ENCODE data around the gene ZNF738. TPM values are rescaled to one million over a fixed set of nuclear protein-coding genes. Genes with fewer than 3 reads are reported as not detected.
"Not testable (repeated sequence)": the region's sequence is repeated elsewhere in the genome, so short reads cannot be mapped to it uniquely, and the experiment has no call there.

ZNF738 gene
- 5.7 TPM for total RNA-seq
- long read RNA-seq, partial matches to known transcripts, result 0 of 4 reads
- long read RNA-seq, other reads (novel, unspliced or antisense), result 4 of 4 reads

DNA sequence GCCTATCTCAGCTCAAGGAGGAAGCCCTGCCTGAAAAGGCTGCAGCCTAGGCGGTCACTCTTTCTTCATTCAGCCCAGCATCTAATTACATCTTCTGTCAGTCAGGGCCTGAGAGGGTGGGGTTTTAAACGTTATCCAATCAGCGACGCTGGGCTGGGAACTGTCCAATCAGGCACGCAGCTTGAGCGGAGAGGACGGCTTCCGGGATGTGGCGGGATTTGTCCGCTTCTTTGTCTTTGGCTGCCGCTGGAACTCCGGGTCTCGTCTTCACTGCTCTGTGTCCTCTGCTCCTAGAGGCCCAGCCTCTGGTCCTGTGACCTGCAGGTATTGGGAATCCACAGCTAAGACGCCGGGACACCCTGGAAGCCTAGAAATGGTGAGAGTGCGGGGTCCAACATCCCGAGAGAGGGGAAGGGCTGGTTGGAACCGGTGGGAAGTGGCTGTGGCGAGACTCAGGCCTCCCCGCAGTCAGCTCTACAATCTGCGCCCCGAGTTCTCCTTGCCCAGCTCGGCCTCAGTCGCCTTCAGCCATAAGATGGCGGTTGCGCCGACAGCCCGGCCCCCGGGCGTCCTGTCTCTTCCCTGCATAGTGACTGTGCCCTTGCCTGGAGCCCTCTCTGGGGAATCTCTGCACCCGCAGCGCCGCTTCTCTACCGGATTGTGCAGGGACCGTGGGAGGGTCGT is at the start of gene ZNF738:
ZNF738 (plus strand) TSS at position 233 of the 684 bp plus-strand sequence; CDS start at position 374, 141 bp downstream.
- peak; percentile 91 for DNase-seq
- H3K4me1 ChIP-seq, result no peaks in the 10 kb centered on the region
- H3K27ac ChIP-seq, result peak within 1 kb of the TSS; percentile 83
- peak within 1 kb of the TSS; percentile 70 for H3K4me3 ChIP-seq
- TF ChIP-seq, protein P1, sequence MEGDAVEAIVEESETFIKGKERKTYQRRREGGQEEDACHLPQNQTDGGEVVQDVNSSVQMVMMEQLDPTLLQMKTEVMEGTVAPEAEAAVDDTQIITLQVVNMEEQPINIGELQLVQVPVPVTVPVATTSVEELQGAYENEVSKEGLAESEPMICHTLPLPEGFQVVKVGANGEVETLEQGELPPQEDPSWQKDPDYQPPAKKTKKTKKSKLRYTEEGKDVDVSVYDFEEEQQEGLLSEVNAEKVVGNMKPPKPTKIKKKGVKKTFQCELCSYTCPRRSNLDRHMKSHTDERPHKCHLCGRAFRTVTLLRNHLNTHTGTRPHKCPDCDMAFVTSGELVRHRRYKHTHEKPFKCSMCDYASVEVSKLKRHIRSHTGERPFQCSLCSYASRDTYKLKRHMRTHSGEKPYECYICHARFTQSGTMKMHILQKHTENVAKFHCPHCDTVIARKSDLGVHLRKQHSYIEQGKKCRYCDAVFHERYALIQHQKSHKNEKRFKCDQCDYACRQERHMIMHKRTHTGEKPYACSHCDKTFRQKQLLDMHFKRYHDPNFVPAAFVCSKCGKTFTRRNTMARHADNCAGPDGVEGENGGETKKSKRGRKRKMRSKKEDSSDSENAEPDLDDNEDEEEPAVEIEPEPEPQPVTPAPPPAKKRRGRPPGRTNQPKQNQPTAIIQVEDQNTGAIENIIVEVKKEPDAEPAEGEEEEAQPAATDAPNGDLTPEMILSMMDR (IDR thresholded peaks at IDR 0.05), result no peak
- H3K9me3 ChIP-seq, result no peaks in the 10 kb centered on the region
- no peaks in the 10 kb centered on the region for H3K27me3 ChIP-seq (ENCODE audit: low read depth)
- H3K36me3 ChIP-seq, result peaks cover 8% of the 10 kb centered on the region
- intact Hi-C loops (cut with DNase I), result no loop called here
- peak; percentile 98 to 99 for ATAC-seq

DNA sequence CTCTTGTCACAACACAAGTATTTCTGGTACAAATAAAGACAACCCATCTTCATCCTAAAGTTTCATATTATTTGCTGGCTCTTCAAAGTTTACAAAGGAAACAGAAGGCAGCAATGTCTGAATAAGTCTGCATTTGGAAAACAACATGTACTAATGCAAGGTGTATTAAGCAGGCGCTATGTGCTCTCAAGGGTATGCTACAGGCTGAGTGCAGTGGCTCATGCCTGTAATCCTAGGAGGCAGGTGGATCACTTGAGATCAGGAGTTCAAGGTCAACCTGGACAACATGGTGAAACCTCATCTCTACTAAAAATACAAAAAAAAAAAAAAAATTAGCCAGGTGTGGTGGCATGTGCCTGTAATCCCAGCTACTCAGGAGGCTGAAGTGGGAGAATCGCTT is 46.0 kb upstream of the ZNF738 start:
- H3K27ac ChIP-seq; H3K4me1 ChIP-seq; DNase-seq; ATAC-seq; intact Hi-C loops (cut with DNase I); H3K9me3 ChIP-seq; H3K4me3 ChIP-seq; H3K27me3 ChIP-seq (ENCODE audit: low read depth): not testable (repeated sequence)
- H3K36me3 ChIP-seq, result peaks cover 29% of the 10 kb centered on the region

DNA sequence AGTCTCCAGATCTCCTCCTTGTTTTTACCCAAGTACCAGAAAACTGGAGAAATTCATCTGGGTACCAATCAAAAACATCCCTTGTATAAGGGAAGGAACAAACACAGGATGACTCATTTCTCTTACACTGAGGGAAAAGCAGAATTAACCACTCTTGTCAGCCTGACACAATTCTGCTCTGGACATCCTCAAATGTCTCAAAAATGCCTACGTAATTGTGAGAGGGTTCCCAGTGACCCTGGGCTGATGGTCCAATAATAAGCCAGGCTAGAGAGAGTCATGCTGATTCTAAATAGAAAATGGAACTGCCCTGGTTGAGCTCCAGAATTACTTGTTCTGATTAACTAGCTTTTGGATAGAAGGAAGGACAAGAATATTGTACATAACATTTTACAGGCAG is 44.1 kb upstream of the ZNF738 start:
- no peak overlapping the region for H3K4me3 ChIP-seq
- no peak for DNase-seq
- ATAC-seq, result no peak
- H3K27ac ChIP-seq, result no peak overlapping the region
- H3K36me3 ChIP-seq, result peaks cover 13% of the 10 kb centered on the region
- H3K4me1 ChIP-seq, result no peaks in the 10 kb centered on the region
- no peaks in the 10 kb centered on the region for H3K27me3 ChIP-seq (ENCODE audit: low read depth)
- TF ChIP-seq, protein P1 (IDR thresholded peaks at IDR 0.05), result no peak
- peaks cover 10% of the 10 kb centered on the region for H3K9me3 ChIP-seq
- intact Hi-C loops (cut with DNase I), result no loop called here

DNA sequence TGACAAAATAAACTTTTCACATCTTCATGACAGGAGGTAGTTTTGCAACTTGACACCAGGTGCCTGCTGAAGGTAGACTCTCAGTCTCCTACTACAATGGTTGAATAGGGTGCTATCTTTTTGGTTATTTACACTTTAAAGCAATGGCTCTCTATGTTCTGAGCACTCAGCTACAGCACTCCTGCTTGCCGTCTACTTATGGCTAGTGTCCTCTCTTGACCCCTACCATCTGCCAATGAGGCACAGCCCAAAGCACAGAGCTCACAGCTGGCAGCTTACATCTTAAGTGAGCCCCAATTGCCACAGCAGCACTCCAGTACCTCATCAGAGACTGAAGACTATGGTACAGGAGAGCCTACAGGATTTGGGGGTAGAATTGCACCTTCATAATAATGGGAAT is 41.0 kb upstream of the ZNF738 start:
- H3K36me3 ChIP-seq, result peaks cover 5% of the 10 kb centered on the region
- no peaks in the 10 kb centered on the region for H3K27me3 ChIP-seq (ENCODE audit: low read depth)
- TF ChIP-seq, protein P1 (IDR thresholded peaks at IDR 0.05), result no peak
- intact Hi-C loops (cut with DNase I), result no loop called here
- DNase-seq (no peak), ATAC-seq (no peak)
- H3K9me3 ChIP-seq, result peaks cover 14% of the 10 kb centered on the region
- H3K4me3 ChIP-seq, result no peak overlapping the region
- H3K4me1 ChIP-seq, result no peaks in the 10 kb centered on the region
- H3K27ac ChIP-seq, result no peak overlapping the region

DNA sequence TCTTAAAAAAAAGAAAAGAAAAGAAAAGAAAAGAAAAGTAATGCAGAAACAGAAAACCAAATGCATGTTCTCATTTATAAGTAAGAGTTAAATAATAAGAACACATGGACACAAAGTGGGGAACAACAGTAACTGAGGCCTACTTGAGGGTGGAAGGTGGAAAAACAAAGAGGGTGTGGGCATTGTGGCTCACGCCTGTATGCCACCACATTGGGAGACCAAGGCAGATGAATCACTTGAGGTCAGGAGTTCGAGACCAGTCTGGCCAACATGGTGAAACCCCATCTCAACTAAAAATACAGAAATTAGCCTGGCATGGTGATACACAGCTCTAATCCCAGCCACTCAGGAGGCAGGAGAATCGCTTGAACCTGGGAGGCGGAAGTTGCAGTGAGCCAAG is 37.7 kb upstream of the ZNF738 start:
- DNase-seq (no peak), ATAC-seq (no peak)
- Histone ChIP-seq H3K4me3 (no peak overlapping the region), H3K27ac (no peak overlapping the region), H3K36me3 (peaks cover 6% of the 10 kb centered on the region), H3K27me3 (ENCODE audit: low read depth) (no peaks in the 10 kb centered on the region), H3K9me3 (peaks cover 19% of the 10 kb centered on the region), H3K4me1 (no peaks in the 10 kb centered on the region)
- TF ChIP-seq, protein P1 (IDR thresholded peaks at IDR 0.05), result no peak
- intact Hi-C loops (cut with DNase I), result no loop called here

DNA sequence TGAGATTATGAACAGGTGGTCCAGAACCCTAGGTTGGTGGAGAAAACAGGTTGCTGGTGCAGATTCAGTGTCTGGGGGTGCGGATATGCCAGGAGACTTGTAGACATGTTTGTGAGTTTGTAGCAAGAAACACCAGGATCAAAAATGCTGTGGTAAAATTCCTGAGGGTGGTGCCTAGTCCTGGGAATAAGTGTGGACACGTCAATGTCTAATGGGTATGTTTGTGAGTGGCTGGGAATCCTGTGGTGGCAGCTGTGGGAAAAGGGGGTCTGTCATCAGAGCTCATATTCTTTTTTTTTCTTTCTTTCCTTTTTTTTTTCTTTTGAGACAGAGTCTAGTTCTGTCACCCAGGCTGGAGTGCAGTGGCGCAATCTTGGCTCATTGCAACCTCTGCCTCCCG is 36.8 kb upstream of the ZNF738 start:
- Histone ChIP-seq H3K9me3 (peaks cover 19% of the 10 kb centered on the region), H3K36me3 (peaks cover 12% of the 10 kb centered on the region), H3K4me1 (peaks cover 2% of the 10 kb centered on the region), H3K27me3 (ENCODE audit: low read depth) (no peaks in the 10 kb centered on the region), H3K27ac (no peak overlapping the region), H3K4me3 (no peak overlapping the region)
- intact Hi-C loops (cut with DNase I), result no loop called here
- no peak for DNase-seq
- TF ChIP-seq, protein P1 (IDR thresholded peaks at IDR 0.05), result no peak
- no peak for ATAC-seq

Measured in lower lobe of right lung (tissue), 2 donors.